Measurements from ENCODE around the gene SEMA4F. TPM values are rescaled to one million over a fixed set of nuclear protein-coding genes. Genes with fewer than 3 reads are reported as not detected.
A peak's percentile ranks its signal among the peaks of the same experiment; 100 is the strongest.
"Not testable (repeated sequence)": the region's sequence is repeated elsewhere in the genome, so short reads cannot be mapped to it uniquely, and the experiment has no call there.

SEMA4F gene, protein sequence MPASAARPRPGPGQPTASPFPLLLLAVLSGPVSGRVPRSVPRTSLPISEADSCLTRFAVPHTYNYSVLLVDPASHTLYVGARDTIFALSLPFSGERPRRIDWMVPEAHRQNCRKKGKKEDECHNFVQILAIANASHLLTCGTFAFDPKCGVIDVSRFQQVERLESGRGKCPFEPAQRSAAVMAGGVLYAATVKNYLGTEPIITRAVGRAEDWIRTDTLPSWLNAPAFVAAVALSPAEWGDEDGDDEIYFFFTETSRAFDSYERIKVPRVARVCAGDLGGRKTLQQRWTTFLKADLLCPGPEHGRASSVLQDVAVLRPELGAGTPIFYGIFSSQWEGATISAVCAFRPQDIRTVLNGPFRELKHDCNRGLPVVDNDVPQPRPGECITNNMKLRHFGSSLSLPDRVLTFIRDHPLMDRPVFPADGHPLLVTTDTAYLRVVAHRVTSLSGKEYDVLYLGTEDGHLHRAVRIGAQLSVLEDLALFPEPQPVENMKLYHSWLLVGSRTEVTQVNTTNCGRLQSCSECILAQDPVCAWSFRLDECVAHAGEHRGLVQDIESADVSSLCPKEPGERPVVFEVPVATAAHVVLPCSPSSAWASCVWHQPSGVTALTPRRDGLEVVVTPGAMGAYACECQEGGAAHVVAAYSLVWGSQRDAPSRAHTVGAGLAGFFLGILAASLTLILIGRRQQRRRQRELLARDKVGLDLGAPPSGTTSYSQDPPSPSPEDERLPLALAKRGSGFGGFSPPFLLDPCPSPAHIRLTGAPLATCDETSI
- total RNA-seq = 3.2 TPM

DNA sequence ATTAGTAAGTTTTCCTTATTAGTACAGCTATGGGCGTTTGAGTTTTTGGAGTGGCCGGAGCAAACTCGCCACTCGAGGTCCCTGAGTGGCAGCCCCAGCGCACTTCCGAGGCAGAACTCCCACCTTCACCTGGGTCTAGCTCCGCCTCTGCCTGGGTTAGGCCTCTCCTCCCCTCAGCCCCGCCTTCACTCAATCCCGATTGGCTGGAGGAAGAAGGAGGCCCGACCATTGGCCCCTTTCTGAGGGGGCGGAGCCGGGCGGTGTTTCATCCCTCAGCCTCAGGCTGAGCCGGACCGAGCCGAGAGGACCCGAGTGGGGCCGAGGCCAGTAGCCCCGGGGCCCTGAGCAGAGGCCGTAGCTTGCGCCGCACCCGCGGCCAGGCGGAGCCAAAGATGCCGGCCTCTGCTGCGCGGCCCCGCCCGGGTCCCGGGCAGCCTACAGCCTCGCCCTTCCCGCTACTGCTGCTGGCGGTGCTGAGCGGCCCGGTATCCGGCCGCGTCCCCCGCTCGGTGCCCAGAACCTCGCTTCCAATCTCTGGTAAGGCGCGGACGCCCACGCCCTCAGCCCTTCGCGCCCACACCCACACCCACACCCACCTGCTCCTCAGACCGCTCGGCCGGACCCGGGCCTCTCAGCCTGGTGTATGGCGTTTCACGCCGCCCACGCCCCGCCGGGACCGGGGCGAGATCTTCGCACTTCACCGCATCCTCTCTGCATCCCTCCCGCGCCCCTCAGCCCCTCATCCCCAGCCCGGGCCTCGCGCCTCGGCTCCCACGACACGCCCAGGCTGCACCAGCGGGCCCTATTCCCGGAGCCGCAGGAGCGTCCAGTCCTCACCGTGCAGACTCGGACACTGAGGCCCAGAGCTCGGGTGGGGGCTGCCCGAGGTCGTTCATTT lies at the start of gene SEMA4F:
Gene SEMA4F (plus strand): TSS at position 263 of the 898 bp plus-strand sequence. CDS start 130 bp downstream, at position 393.
- DNase-seq = peak; percentile 80

DNA sequence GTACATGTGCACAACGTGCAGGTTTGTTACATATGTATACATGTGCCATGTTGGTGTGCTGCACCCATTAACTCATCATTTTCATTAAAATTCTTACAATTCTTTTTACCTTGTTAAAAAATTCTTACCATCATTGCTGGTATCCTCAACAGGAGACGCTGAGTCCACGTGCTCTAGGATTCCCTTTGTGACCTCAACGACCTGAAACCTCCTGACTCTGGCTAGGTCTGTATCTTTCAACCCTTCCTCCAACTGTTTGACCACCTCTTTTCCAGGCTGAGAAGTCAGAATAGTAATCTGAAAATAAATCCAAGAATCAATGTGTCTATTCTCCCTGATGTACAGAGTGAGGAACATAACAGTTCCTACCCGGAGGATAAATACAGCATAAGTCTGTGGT lies 47.1 kb upstream of the SEMA4F start:
- DNase-seq = no peak

DNA sequence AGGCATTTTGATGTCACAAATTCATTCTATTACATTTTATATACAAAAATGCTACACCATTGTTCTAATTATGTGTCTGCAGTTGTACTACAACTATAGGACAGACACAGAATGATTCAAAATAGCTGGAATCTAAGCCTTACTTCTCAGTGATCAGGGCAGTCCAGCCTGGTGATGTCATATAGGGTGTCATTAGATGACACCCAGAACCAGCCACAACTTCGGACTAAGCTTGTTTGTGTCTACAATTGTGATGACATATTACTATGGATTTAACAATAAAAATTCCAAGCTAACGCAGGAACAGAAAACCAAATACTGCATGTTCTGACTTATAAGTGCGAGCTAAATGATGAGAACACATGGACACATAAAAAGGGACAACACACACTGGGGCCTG lies 36.9 kb upstream of the SEMA4F start:
- DNase-seq = no peak

DNA sequence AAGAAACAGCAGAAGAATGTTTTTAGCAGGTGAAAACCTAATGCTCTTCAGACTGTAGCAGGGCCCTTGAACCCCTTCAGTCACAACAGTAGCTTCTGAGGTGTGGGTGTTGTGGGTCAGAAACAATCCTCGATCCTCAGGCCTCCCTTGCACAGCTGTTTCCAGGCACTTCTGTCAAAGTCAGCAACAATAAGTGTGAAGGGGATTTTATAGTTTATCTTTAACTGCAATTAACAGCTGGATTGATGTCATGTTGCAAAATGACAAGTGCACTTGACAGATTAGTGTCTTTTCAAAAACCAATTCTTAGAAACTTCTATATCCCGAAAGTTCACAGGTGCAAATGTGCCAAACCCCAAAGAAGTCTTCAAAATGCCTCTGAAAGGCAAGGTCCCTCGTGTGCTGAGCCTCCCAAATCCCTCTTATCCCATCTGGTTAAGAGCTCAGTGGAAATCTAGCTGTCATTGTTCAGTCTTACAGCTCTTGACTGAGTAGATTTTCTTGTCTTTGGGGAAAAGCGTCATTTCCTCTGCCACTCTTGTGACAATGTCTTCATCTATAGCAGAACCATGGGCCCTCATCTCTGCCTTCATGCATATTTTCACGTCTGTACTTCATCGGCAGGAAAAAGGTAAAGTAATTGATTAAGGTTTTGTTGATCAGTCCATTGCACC lies 35.5 kb upstream of the SEMA4F start:
- DNase-seq = no peak

DNA sequence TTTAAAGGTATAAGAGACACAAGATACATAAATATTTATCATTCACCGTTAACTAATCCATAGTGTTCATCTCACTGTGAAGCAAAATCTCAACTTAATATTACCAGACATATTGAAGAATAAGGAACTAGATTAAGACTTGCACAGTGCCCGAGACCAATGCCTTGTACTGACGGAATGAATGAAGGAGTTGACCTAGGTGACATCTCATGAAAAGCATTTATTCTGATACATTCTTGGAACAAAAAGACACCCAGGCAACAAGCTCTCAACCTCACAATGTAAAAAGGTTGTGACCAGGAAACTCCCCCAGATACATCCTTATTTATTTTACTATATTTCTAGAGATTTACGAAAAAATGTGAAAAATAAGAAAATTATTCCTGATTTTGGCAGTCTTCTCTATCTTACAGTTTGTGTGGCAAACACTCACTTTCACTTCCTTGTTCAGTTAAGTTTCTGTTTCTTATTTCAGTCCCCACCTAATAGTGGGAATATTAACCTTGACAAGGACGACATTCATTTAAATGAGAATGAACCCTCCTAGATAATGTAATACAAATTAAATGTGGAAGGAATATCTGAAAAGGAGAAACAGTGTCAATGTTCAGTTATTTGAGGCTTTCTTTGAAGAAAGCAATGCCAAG lies 34.3 kb upstream of the SEMA4F start:
- no peak for DNase-seq

DNA sequence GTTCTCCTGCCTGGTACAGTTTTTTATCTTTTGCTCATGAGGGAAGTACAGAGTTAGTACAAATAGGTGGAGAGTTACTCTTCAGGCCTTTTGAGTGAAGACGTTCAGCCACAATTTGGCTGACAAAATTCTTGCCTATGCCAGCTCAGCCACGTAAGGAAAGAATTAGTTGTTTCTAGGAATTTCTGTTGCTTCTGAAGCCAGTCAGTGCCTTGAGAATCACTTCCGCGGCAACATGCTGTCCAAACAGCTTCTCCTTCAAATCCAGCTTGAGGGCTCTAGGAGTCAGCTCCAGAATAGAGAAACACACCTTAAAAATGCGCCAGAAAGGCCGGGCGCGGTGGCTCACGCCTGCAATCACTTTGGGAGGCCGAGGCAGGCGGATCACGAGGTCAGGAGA lies 33.4 kb upstream of the SEMA4F start:
- no peak for DNase-seq

DNA sequence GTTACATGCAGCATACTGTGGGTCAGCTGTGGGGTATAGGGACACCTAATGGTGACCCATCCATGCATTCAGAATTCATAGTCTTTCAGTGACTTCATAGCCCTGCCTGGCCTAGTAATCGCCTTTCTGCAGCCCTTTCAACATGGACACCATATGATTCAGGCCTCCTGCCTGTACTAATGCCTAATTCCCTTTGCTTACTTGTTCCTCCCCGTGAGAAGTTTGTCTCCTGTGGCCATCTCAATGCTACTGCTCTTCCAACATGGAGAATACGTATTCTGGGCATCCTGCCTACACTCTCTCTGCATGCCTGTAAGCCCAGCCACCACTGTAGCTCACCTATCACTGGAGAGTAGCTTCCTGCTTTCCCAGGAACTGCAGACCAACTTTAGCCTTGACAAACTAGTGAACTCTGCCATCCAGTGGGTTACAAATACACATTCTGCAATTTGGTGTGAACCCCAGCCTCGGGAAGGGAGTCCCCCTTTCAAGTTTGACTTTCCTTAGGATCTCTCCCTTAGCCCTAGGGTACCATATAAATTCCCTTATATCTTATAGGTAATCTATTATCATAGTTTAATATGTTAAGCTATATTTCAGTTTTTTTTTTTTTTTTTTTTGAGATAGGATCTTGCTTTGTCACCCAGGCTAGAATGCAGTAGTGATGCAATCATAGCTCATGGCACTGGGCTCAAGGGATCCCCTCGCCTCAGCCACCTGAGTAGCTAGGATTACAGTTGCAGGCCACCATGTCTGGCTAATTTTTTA lies 28.2 kb upstream of the SEMA4F start:
- DNase-seq = no peak

DNA sequence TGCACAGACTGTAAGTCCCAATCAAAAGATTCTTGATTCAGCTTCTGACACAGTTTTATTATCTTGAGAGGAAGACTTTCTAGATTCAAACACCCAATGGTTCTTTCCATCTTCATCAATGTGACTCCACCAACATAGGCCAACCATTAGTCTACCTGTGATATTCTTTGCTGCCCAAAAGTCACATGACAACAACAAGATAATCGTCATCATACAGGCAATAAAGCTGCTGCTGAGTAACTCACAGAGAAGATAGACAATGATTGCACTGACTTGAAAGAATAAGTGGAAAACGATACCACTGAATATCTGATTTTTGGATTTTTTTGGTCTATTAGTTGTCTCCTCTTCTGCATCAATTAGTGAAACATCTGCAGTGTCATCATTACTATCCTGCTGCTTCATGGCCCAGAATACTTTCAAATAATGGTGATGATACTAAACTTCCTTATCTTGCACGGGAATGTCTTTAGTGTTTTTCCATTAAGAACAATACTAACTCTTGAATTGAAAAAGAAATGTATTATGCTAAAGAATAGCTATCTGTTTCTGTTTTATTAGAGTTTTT lies 25.4 kb upstream of the SEMA4F start:
- DNase-seq = no peak

DNA sequence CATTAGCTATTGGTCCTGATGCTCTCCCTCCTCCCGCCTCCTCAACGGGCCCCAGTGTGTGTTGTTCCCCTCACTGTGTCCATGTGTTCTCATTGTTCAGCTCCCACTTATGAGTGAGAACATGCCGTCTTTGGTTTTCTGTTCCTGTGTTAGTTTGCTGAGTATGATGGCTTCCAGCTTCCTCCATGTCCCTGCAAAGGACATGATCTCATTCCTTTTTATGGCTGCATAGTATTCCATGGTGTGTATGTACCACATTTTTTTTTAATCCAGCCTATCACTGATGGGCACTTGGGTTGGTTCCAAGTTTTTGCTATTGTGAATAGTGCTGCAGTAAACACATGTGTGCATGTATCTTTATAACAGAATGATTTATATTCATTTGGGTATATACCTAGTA lies 23.6 kb upstream of the SEMA4F start:
- not testable (repeated sequence) for DNase-seq

DNA sequence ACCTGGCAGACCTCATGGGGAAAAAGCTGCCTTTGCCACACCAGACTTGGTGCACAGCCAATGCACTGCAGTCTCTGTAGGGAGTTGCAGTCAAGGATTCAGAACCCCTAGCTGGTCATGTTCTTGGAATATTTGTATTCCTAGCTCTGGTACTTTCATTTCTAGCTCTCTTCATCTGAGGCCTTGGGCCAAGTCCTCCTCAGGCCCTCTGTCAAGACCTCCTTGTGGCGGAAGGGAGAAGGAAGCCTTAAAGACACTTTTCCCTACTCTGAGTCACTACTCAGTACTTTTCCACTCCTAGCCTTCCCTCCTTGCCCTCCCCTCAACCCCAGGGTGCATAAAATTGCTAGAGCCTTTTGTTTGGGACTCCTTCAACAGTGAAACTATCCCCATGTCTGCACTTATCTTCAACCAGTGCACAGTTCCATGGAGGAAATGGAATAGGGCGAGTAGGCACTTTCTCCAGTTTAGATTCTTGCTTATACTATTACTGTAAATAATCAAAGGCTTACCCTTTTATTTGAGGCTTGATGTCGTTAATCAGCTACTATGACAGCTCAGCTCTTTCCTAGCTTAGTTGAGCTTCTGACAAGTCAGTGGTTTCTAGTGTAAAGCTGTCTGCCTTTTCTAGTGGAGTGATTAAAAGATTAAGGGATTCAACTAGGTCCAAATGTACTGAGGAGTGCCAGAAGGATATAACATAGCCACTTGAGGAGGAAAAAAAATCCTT lies 21.7 kb upstream of the SEMA4F start:
- DNase-seq = no peak

DNA sequence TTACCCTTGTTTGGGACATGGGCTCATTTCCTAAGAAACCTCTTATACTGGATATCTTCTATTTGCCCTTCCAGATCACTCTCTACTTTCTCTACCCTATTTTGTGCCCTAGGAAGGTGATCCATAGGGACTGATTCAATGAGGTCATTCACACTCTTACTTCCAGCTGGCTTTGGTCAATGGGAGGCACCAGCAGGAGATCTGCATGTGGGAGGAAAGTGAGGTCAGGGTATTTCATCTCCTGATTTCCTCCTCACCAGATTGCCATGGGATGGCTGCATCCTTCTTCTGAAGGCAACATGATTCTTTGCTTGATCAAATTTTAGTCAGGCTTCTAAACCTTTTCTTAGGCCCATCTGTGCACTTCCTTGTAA lies 21.1 kb upstream of the SEMA4F start:
- DNase-seq = no peak

DNA sequence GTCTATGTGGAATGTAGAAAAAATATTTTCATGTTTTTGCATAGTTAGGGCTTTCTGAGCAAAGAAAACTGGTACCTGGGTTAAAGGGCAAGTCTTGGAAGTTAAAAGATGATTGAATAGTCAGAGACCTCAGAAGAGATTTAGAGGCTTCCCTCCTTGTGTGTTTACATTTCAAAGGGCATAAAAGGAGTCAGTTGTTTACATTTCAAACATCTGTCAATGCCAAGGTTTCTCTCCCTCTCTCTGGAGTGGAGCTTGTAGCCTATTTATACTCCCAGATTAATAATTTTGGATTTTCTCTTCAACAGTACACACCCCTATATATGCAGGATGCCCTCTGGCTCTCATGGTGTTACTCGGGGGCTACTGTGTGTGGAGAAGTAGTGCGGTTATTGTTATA lies 14.5 kb upstream of the SEMA4F start:
- no peak for DNase-seq

DNA sequence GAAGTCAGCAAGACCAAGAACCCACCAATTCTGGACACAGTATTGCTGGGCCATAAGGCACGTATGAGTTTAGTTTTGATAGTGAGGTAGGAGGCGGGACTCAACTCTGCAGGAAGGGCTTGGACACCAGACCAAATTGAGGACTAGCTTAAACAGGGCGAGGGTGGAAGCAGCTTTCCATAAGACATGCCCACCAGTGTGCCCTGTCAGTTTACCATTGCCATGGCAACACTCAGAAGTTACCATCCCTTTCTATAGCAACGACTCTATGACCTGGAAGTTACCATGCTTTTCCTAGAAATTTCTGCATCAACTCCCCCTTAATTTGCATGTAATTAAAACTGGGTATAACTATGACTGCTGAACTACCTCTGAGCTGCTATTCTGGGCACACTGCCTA lies 8.7 kb upstream of the SEMA4F start:
- DNase-seq = no peak

DNA sequence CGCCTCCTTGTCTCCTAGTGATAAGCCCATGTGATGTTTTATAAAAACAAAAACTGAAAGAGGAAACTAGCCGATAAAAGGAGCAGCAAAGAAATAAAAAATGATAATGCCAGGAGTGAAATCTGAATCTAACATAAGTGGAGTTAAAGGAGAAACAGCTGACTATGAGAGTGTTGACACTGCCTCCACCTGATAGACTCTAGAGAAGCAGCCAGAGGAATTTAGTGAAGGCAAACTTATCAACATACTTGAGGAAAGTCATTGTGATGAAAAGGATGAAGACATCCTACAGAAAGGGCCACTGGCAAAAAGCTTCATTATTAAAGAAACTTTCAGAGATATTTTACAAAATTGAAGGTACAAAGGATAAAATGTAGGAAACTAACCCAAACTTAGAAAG lies 7.8 kb upstream of the SEMA4F start:
- DNase-seq = no peak

DNA sequence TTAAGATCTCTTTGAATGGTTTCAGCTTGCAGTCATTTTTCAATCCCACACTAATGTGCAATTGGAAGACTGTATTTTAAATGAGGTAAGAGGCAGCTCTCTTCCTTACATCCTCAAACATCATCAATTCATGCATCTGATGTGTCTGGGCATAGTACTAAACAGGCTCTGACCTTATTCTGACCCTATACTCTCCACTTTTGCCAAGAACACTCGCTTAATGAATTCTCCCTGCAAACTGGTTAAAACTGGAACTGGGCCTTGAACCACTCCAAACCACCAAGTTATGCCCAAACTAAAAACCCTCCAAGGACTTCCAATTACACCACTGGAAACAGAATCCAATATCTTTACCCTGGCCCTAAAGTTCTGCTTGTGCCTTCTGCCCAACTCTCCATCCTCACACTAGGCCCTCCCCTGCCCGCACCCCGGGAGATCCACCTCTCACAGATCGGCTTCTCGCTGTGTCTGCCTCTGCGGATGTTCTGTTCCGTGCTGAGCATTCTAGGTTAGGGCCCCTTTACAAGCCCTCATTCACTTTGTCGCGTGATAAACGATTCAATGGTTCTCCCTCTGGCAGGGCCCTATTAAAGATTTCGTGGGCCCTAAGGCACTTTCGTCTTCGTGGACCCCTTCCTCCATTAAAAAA lies 7.1 kb upstream of the SEMA4F start:
- no peak for DNase-seq

DNA sequence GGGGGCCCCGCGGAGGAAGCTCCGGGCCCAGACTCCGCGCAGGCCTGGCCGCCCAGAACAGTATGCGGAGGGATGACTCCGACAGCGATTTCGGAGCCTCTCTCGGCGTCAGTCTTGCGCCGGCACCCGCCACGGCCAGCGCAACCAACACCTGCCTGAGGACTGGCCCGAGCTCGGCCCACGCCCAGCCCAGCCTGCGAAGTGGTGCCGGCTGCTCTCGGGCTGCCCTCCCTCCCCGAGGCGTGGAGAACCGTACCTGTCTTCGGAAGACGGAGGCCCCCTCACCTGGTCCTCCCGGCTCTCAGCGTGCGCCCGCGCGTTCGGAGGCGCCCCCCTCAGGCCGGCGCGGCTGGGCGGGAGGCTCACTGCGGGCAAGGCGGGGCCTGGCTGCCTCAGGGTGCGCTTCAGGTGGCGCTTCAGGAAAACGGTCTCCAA lies 6.0 kb upstream of the SEMA4F start, which contains the start of gene M1AP:
Gene M1AP (minus strand): TSS at position 322 of the 435 bp plus-strand sequence. CDS start 8,055 bp downstream, outside the sequence.
- DNase-seq = no peak

DNA sequence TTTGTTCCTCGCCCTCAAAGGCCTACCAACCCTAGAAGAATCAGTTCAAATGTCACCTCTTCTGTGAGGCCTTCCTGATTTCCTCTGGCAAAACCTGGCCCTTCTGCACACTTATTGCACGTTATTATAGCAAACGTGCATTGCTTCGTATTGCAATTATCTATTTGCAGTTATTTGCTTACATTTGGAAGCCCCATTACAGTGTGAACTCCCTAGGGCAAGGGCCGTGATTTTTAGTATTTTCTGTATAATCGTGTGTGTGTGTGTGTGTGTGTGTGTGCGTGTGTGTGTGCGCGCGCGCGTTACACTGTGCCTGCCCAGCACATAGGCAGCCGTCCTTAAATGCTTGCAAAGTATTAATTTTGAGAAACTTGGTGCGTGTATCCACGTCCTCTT lies 460 bp upstream of the SEMA4F start:
- DNase-seq = no peak

DNA sequence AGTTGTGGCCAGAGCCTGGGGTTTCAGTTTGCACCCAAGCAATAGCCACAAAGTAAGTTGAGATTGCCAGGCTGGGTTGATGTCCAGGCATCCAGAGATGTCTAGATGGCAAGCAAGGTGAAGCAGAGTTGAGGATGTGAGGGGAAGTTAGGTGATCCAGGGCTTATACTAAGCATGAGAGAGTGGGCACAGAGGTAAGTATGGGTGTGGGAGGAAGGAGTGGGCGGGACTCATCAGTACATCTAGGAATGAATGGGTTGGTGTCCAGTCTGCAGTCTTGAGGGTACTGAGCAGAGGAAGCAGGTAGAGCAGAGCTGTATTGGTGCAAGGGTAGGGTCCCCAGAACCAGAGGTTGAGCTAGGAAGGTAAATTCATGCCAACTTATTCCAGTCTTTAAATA lies 1.5 kb downstream of the SEMA4F start:
- DNase-seq = no peak

DNA sequence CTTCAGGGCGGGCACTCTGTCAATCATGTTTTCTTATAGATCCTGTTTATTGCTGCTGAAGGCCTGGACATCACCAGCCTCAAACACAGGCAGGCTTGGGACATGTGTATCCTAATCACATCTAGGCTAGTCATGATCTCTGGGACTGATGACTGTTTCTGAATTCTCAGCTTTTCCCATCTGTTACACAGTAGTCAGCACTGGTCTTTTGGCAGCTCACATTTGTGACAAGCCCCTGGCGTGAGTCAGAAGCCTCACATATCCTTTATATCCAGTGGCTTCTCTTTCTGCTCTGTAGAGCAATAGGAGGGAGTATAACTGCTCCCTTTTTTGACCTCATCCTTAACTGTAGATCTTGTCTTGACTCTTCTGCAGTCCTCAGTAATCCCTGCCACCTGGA lies 4.5 kb downstream of the SEMA4F start:
- no peak for DNase-seq

Measured in skin of body (tissue), 2 donors.